Prostate gland (tissue), 2 donors: ENCODE results near the gene CXADR.

Experiments used
- CTCF ChIP-seq, 4 experiments: fragments of 200-600 bp in 2 of 4; fragments of 450-650 bp in 2 of 4; sonication (generic) in 2 of 4; IDR thresholded peaks; 1 replicate in 3 of 4; 2 replicates in 1 of 4; pipeline ENCODE4 v1.5.1; 2016 to 2019; ENCODE audit warnings: antibody characterized with exemption in 4 of 4, mild to moderate bottlenecking in 2 of 4, moderate library complexity in 2 of 4
- POLR2A ChIP-seq: fragments of 450-650 bp; IDR thresholded peaks from one replicate; pipeline ENCODE4 v1.6.1; 2016; ENCODE audit warnings: antibody characterized with exemption, mild to moderate bottlenecking
- POLR2AphosphoS5 ChIP-seq: sonication (generic); formaldehyde crosslinking; IDR thresholded peaks from one replicate; pipeline ENCODE4 v1.6.1; 2017; ENCODE audit warnings: antibody characterized with exemption

GRCh38 chr21:17590430-17590829, 77.6 kb downstream of the CXADR start:
- TF ChIP-seq CTCF (IDR thresholded peaks at IDR 0.05) (no peak), POLR2A (no peak), POLR2AphosphoS5 (no peak)
